ENCODE measurements around the gene EAF2. TPM values are rescaled to one million over a fixed set of nuclear protein-coding genes. Genes with fewer than 3 reads are reported as not detected.

The EAF2 gene
- total RNA-seq, 1 experiment from 2014 or later: 4.5 TPM

DNA sequence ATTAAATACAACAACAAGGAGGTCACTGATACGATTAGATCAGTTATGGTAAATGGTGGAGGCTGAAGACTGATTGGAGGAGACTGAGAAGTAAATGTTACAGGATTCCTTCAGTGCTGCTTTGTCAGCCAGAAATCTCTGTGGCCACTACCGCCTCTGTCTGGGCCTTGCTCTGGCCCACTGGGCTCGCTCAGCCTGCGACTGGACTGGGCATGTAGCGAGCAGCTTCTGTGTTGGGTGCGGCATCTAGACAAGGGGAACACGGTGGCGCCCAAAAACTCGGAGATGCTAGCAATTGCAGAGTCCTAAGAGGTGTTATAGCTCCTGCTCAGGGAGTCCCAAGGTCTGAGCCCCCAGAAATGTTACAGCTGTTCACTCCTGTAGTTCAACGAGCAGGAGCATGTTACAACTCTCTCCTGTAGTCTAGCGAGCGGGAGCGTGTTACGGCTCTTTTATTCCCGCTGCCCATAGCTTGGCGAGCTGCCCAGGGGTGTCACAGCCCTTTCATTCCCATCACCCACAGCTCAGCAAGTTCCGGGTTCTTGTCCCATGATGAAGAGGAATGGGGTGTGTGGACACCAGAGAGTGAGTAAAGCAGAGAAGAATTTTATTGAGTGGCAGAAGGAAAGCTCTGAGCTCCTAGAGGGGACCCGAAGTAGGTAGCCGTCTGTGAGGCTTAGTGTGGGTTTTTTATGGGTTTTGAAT lies 83.9 kb downstream of the EAF2 start:
- H3K36me3 Mint-ChIP-seq (ENCODE audit: insufficient read depth, unreplicated experiment): no peaks in the 10 kb centered on the region
- H3K4me1 ChIP-seq: peaks cover 7% of the 10 kb centered on the region
- intact Hi-C loops (cut with micrococcal nuclease; ENCODE audit: unreplicated experiment): no loop called here
- H3K27ac Mint-ChIP-seq (ENCODE audit: unreplicated experiment): no peak overlapping the region
- H3K4me3 Mint-ChIP-seq (ENCODE audit: unreplicated experiment): no peak overlapping the region
- H3K9me3 Mint-ChIP-seq (ENCODE audit: unreplicated experiment): no peaks in the 10 kb centered on the region
- H3K36me3 ChIP-seq (ENCODE audit: control insufficient read depth, insufficient read depth, low read length): no peaks in the 10 kb centered on the region
- peaks cover 21% of the 10 kb centered on the region for H3K4me1 Mint-ChIP-seq (ENCODE audit: low read depth, unreplicated experiment)
- no peak for DNase-seq
- H3K27me3 Mint-ChIP-seq (ENCODE audit: insufficient read depth, unreplicated experiment): peaks cover 23% of the 10 kb centered on the region
- H3K9me3 ChIP-seq: no peaks in the 10 kb centered on the region
- no peaks in the 10 kb centered on the region; the same call in 1 of the 2 replicates for H3K27me3 ChIP-seq (replicated peaks; ENCODE audit: control insufficient read depth, insufficient read depth, low read length)
- TF ChIP-seq CTCF (IDR thresholded peaks at IDR 0.05; ENCODE audit: insufficient read depth in 1 of 2, low read depth in 1 of 2, low read length in 1 of 2, severe bottlenecking in 1 of 2, unreplicated experiment in 1 of 2): no peak
- BruUV-seq (replicated peaks): no TSS peak
- H3K4me3 ChIP-seq (ENCODE audit: low read depth, low read length): no peak overlapping the region
- CTCF ChIA-PET: no interaction called here
- POLR2A ChIA-PET: no interaction called here

GRCh38 chr3:121924734-121925133 lies 89.7 kb downstream of the EAF2 start:
- no peak overlapping the region for H3K4me3 Mint-ChIP-seq (ENCODE audit: unreplicated experiment)
- no peaks in the 10 kb centered on the region; the same call in none of the 2 replicates for H3K27me3 ChIP-seq (replicated peaks; ENCODE audit: control insufficient read depth, insufficient read depth, low read length)
- H3K36me3 ChIP-seq (ENCODE audit: control insufficient read depth, insufficient read depth, low read length): no peaks in the 10 kb centered on the region
- DNase-seq: peak in 1 of 2 experiments; percentile 53
- H3K9me3 ChIP-seq: peaks cover 4% of the 10 kb centered on the region; the same call in 1 of the 2 replicates
- intact Hi-C loops (cut with micrococcal nuclease; ENCODE audit: unreplicated experiment): loop anchor here (1.0 to 2.0 kb wide), 4 partner anchors 28 to 89 kb away; partner anchors contain the start of genes EAF2 and IQCB1
- CTCF ChIA-PET: interaction anchor here (0.6 to 0.8 kb wide), 2 partner anchors 28 to 65 kb away, joined by 3 to 6 read pairs; no protein-coding TSS in a partner anchor
- POLR2A ChIA-PET: no interaction called here
- H3K4me1 ChIP-seq: peaks cover 20% of the 10 kb centered on the region
- no TSS peak for BruUV-seq (replicated peaks)
- H3K36me3 Mint-ChIP-seq (ENCODE audit: insufficient read depth, unreplicated experiment): no peaks in the 10 kb centered on the region
- H3K27ac Mint-ChIP-seq (ENCODE audit: unreplicated experiment): no peak overlapping the region
- peaks cover 15% of the 10 kb centered on the region for H3K27me3 Mint-ChIP-seq (ENCODE audit: insufficient read depth, unreplicated experiment)
- no peaks in the 10 kb centered on the region for H3K9me3 Mint-ChIP-seq (ENCODE audit: unreplicated experiment)
- TF ChIP-seq CTCF (IDR thresholded peaks at IDR 0.05; ENCODE audit: insufficient read depth in 1 of 2, low read depth in 1 of 2, low read length in 1 of 2, severe bottlenecking in 1 of 2, unreplicated experiment in 1 of 2): no peak
- H3K4me1 Mint-ChIP-seq (ENCODE audit: low read depth, unreplicated experiment): peaks cover 28% of the 10 kb centered on the region
- H3K4me3 ChIP-seq (ENCODE audit: low read depth, low read length): no peak overlapping the region

DNA sequence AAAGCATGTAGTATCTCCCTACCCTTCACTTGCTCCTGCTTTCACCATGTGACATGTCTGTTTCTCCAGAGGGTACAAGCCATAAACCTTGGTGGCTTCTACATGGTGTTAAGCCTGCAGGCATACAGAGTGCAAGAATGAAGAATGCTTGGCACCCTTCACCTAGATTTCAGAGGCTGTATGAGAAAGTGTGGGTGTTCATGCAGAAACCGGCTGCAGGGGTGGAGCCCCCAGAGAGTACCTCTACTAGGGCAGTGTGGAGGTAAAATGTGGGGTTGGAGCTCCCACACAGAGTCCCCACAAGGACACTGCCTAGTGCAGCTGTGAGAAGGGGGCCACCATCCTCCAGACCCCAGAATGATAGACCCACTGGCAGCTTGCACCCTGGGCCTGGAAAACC lies 91.4 kb downstream of the EAF2 start:
- H3K4me1 Mint-ChIP-seq (ENCODE audit: low read depth, unreplicated experiment): peaks cover 28% of the 10 kb centered on the region
- POLR2A ChIA-PET: no interaction called here

More for the DNA sequence above, 91.4 kb downstream of the EAF2 start:
- no peaks in the 10 kb centered on the region; the same call in none of the 2 replicates for H3K27me3 ChIP-seq (replicated peaks; ENCODE audit: control insufficient read depth, insufficient read depth, low read length)
- no peak overlapping the region for H3K4me3 Mint-ChIP-seq (ENCODE audit: unreplicated experiment)
- no peak overlapping the region for H3K27ac Mint-ChIP-seq (ENCODE audit: unreplicated experiment)
- H3K9me3 Mint-ChIP-seq (ENCODE audit: unreplicated experiment): no peaks in the 10 kb centered on the region
- no peak overlapping the region for H3K4me3 ChIP-seq (ENCODE audit: low read depth, low read length)
- no peak for DNase-seq
- no peaks in the 10 kb centered on the region for H3K36me3 Mint-ChIP-seq (ENCODE audit: insufficient read depth, unreplicated experiment)
- intact Hi-C loops (cut with micrococcal nuclease; ENCODE audit: unreplicated experiment): no loop called here
- CTCF ChIA-PET: no interaction called here
- no peaks in the 10 kb centered on the region for H3K36me3 ChIP-seq (ENCODE audit: control insufficient read depth, insufficient read depth, low read length)
- H3K27me3 Mint-ChIP-seq (ENCODE audit: insufficient read depth, unreplicated experiment): peaks cover 19% of the 10 kb centered on the region
- BruUV-seq (replicated peaks): no TSS peak
- peaks cover 4% of the 10 kb centered on the region; the same call in 1 of the 2 replicates for H3K9me3 ChIP-seq
- peaks cover 20% of the 10 kb centered on the region for H3K4me1 ChIP-seq
- no peak for TF ChIP-seq CTCF (IDR thresholded peaks at IDR 0.05; ENCODE audit: insufficient read depth in 1 of 2, low read depth in 1 of 2, low read length in 1 of 2, severe bottlenecking in 1 of 2, unreplicated experiment in 1 of 2)

Other genes with a start within 250 kb of the EAF2 start
- not detected in 2 replicates for gene FBXO40, start 241.8 kb upstream of the EAF2 start, total RNA-seq (2022)
- gene HCLS1, start 174.3 kb upstream of the EAF2 start, total RNA-seq (2022): 0.45 and 1.00 TPM in 2 replicates
- 31.5 and 34.3 TPM in 2 replicates for gene GOLGB1, start 85.5 kb upstream of the EAF2 start, total RNA-seq (2022)
- 36.1 and 36.4 TPM in 2 replicates for gene IQCB1, start 149 bp upstream of the EAF2 start, total RNA-seq (2022)
- 3.8 and 4.7 TPM in 2 replicates for gene SLC15A2, start 59.2 kb downstream of the EAF2 start, total RNA-seq (2022)
- 0.21 and 0.25 TPM in 2 replicates for gene ILDR1, start 187.0 kb downstream of the EAF2 start, total RNA-seq (2022)
- not detected in 2 replicates for gene CD86, start 220.2 kb downstream of the EAF2 start, total RNA-seq (2022)

Data from Caco-2 (cell line).